ENCODE data around the gene FAM200C.

The FAM200C gene

GRCh38 chr5:160390787-160391696 is 8.8 kb downstream of the FAM200C start:
- H3K4me3 ChIP-seq (ENCODE audit: low read depth, low read length), result no peak overlapping the region
- TF ChIP-seq CTCF (IDR thresholded peaks at IDR 0.05; ENCODE audit: control insufficient read depth, extremely low read depth, insufficient read depth), result peak; percentile 43
- DNase-seq (ENCODE audit: low read depth), result no peak

GRCh38 chr5:160387445-160387844 is 12.4 kb downstream of the FAM200C start:
- no peak for TF ChIP-seq CTCF (IDR thresholded peaks at IDR 0.05; ENCODE audit: control insufficient read depth, extremely low read depth, insufficient read depth)
- DNase-seq (ENCODE audit: low read depth), result no peak
- no peak overlapping the region for H3K4me3 ChIP-seq (ENCODE audit: low read depth, low read length)

- TF ChIP-seq CTCF (IDR thresholded peaks at IDR 0.05; ENCODE audit: control insufficient read depth, extremely low read depth, insufficient read depth), result no peak
- H3K4me3 ChIP-seq (ENCODE audit: low read depth, low read length), result no peak overlapping the region
- no peak for DNase-seq (ENCODE audit: low read depth)
Observed at GRCh38 chr5:160385496-160385895, 14.4 kb downstream of the FAM200C start.

GRCh38 chr5:160384681-160385080 is 15.2 kb downstream of the FAM200C start:
- H3K4me3 ChIP-seq (ENCODE audit: low read depth, low read length), result no peak overlapping the region
- DNase-seq (ENCODE audit: low read depth), result no peak
- no peak for TF ChIP-seq CTCF (IDR thresholded peaks at IDR 0.05; ENCODE audit: control insufficient read depth, extremely low read depth, insufficient read depth)

GRCh38 chr5:160382346-160382745 is 17.5 kb downstream of the FAM200C start:
- no peak for TF ChIP-seq CTCF (IDR thresholded peaks at IDR 0.05; ENCODE audit: control insufficient read depth, extremely low read depth, insufficient read depth)
- H3K4me3 ChIP-seq (ENCODE audit: low read depth, low read length), result no peak overlapping the region
- DNase-seq (ENCODE audit: low read depth), result no peak

- no peak for DNase-seq (ENCODE audit: low read depth)
- no peak for TF ChIP-seq CTCF (IDR thresholded peaks at IDR 0.05; ENCODE audit: control insufficient read depth, extremely low read depth, insufficient read depth)
- no peak overlapping the region for H3K4me3 ChIP-seq (ENCODE audit: low read depth, low read length)
Observed at GRCh38 chr5:160380041-160380440, 19.8 kb downstream of the FAM200C start.

- TF ChIP-seq CTCF (IDR thresholded peaks at IDR 0.05; ENCODE audit: control insufficient read depth, extremely low read depth, insufficient read depth), result no peak
Observed at GRCh38 chr5:160379511-160379910, 20.3 kb downstream of the FAM200C start.

More at GRCh38 chr5:160379511-160379910, 20.3 kb downstream of the FAM200C start:
- no peak for DNase-seq (ENCODE audit: low read depth)
- H3K4me3 ChIP-seq (ENCODE audit: low read depth, low read length), result no peak overlapping the region
